Endodermal cell (in vitro differentiated cells): ENCODE measurements around the gene KDM2A. TPM values are rescaled to one million over a fixed set of nuclear protein-coding genes. Genes with fewer than 3 reads are reported as not detected.
"Not testable (repeated sequence)": the region's sequence is repeated elsewhere in the genome, so short reads cannot be mapped to it uniquely, and the experiment has no call there.

Experiments
- DNase-seq: peaks from one replicate; pipeline ENCODE4 v3.0.0-alpha.2; 2017
- H3K27ac ChIP-seq: 2 replicates; pipeline ENCODE4 v1.5.1; 2013; ENCODE audit warnings: mild to moderate bottlenecking, low read depth, low read length, moderate library complexity
- H3K27me3 ChIP-seq: 2 replicates; pipeline ENCODE4 v1.6.1; 2013; ENCODE audit warnings: mild to moderate bottlenecking, low read length, moderate library complexity; ENCODE audit not compliant: insufficient read depth, control insufficient read depth, poor library complexity, severe bottlenecking
- H3K36me3 ChIP-seq: 2 replicates; pipeline ENCODE4 v1.7.0; 2013; ENCODE audit warnings: mild to moderate bottlenecking, low read length, moderate library complexity; ENCODE audit not compliant: control insufficient read depth, insufficient read depth
- H3K4me1 ChIP-seq: one replicate; pipeline ENCODE4 v1.7.0; 2013; ENCODE audit warnings: low read length; ENCODE audit not compliant: control insufficient read depth, insufficient read depth
- H3K4me3 ChIP-seq: 2 replicates; pipeline ENCODE4 v1.5.1; 2013; ENCODE audit warnings: mild to moderate bottlenecking, low read length, moderate library complexity
- H3K9ac ChIP-seq: 2 replicates; pipeline ENCODE4 v1.6.1; 2013; ENCODE audit warnings: mild to moderate bottlenecking, low read length, moderate library complexity; ENCODE audit not compliant: poor library complexity, severe bottlenecking; ENCODE audit errors: extremely low read depth
- H3K9me3 ChIP-seq: 2 replicates; pipeline ENCODE4 v1.6.1; 2013; ENCODE audit warnings: mild to moderate bottlenecking, low read length, moderate library complexity; ENCODE audit not compliant: control insufficient read depth
- H3K27ac Mint-ChIP-seq: 2 replicates; pipeline ENCODE4 v1.8.0; 2020; ENCODE audit warnings: mixed read lengths
- H3K27me3 Mint-ChIP-seq: 2 replicates; pipeline ENCODE4 v1.8.0; 2021; ENCODE audit warnings: mild to moderate bottlenecking, mixed read lengths; ENCODE audit not compliant: insufficient read depth
- H3K36me3 Mint-ChIP-seq: 2 replicates; pipeline ENCODE4 v1.8.0; 2020; ENCODE audit warnings: low read depth, mixed read lengths
- H3K4me1 Mint-ChIP-seq: 2 replicates; pipeline ENCODE4 v1.8.0; 2020; ENCODE audit warnings: mixed read lengths
- H3K4me3 Mint-ChIP-seq: 2 replicates; pipeline ENCODE4 v1.8.0; 2020; ENCODE audit warnings: mild to moderate bottlenecking, moderate library complexity, mixed read lengths
- H3K9me3 Mint-ChIP-seq: 2 replicates; pipeline ENCODE4 v1.8.0; 2020; ENCODE audit warnings: mild to moderate bottlenecking, mixed read lengths
- WGBS, 2 experiments: methylation state at CpG; one replicate each; pipeline versions ENCODE4 v1.1.5 to v1.1.7; 2013; ENCODE audit warnings: missing lambda C conversion rate in 2 of 2, mixed read lengths in 1 of 2; ENCODE audit not compliant: insufficient coverage in 1 of 2, insufficient read length in 1 of 2; 5-methylcytosine and 5-hydroxymethylcytosine counted together
- total RNA-seq, 2 donors: library from RNA; stranded (reverse); fragmentation: NEBNext Ultra II Directional in 1 of 2; extraction: Animal tissue kit (Norgen Biotek cat#: 25700) in 1 of 2; gene quantifications; 2 replicates in 1 of 2; 3 replicates in 1 of 2; pipeline ENCODE4 v1.2.1, GENCODE V29; 2021
- TF ChIP-seq, protein P1 (sequence below): fragments of 200-600 bp; sonication (generic); conservative IDR thresholded peaks from 2 replicates; pipeline ENCODE4 v1.5.0; 2021; ENCODE audit warnings: antibody characterized with exemption, mild to moderate bottlenecking

KDM2A gene
- total RNA-seq, 2 donors from 2014 or later: 59.4 to 75.4 TPM

DNA sequence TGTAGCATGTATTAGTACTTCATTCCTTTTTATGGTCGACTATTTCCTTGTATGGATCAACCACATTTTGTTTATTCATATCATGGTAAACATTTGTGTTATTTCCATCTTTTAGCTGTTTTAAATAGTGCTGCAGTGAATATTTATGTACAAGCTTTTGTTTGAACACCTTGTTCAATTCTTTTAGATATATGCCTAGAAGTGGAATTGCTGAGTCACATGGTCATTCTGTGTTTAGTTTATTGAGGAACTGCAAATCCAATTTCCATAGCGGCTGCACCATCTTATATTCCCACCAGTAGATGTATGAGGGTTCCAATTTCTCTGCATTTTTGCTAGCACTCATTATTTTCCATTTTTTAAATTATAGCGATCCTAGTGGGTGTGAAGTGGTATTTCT, 85.8 kb downstream of the KDM2A start:
- no peaks in the 10 kb centered on the region for H3K9me3 ChIP-seq

DNA sequence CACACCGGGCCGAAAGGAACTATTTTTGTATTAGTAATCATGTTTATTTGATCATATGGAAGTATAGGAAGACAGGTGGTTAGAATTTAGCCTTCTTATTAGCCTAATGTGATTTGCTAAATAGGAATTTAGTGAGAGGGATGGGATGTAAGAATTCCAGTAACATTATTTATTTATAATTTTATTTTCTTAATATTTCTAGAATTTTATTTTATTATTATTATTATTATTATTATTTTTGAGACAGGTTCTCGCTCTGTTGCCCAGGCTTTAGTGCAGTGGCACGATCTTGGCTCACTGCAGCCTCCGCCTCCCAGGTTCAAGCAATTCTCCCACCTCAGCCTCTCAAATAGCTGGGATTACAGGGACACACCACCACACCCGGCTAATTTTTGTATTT, 90.2 kb downstream of the KDM2A start:
- H3K36me3 Mint-ChIP-seq: peaks cover 48% of the 10 kb centered on the region
- H3K4me1 ChIP-seq, H3K4me1 Mint-ChIP-seq, H3K4me3 ChIP-seq, H3K27me3 ChIP-seq, H3K9ac ChIP-seq, H3K27ac Mint-ChIP-seq, H3K27me3 Mint-ChIP-seq, H3K9me3 ChIP-seq, H3K27ac ChIP-seq, H3K9me3 Mint-ChIP-seq, H3K4me3 Mint-ChIP-seq, DNase-seq: not testable (repeated sequence)
- H3K36me3 ChIP-seq: peaks cover 64% of the 10 kb centered on the region
- WGBS, 2 experiments: 86 to 98% methylated on average over 5 to 6 of the region's 6 CpGs

More for the DNA sequence above, 85.8 kb downstream of the KDM2A start:
- Mint-ChIP-seq H3K27me3 (no peaks in the 10 kb centered on the region), H3K4me1 (no peaks in the 10 kb centered on the region), H3K9me3 (no peaks in the 10 kb centered on the region), H3K4me3 (no peak overlapping the region), H3K27ac (no peak overlapping the region), H3K36me3 (peaks cover 52% of the 10 kb centered on the region)
- no peak for DNase-seq
- no peaks in the 10 kb centered on the region for H3K27me3 ChIP-seq
- H3K4me1 ChIP-seq: no peaks in the 10 kb centered on the region
- no peak overlapping the region for H3K4me3 ChIP-seq
- TF ChIP-seq, protein P1, sequence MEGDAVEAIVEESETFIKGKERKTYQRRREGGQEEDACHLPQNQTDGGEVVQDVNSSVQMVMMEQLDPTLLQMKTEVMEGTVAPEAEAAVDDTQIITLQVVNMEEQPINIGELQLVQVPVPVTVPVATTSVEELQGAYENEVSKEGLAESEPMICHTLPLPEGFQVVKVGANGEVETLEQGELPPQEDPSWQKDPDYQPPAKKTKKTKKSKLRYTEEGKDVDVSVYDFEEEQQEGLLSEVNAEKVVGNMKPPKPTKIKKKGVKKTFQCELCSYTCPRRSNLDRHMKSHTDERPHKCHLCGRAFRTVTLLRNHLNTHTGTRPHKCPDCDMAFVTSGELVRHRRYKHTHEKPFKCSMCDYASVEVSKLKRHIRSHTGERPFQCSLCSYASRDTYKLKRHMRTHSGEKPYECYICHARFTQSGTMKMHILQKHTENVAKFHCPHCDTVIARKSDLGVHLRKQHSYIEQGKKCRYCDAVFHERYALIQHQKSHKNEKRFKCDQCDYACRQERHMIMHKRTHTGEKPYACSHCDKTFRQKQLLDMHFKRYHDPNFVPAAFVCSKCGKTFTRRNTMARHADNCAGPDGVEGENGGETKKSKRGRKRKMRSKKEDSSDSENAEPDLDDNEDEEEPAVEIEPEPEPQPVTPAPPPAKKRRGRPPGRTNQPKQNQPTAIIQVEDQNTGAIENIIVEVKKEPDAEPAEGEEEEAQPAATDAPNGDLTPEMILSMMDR: no peak
- 94% methylated on average over 2 of the region's 3 CpGs; no CpG with 5 or more reads in 1 of the 2 experiments for WGBS, 2 experiments
- H3K36me3 ChIP-seq: peaks cover 53% of the 10 kb centered on the region
- no peak overlapping the region for H3K9ac ChIP-seq
- no peak overlapping the region for H3K27ac ChIP-seq

DNA sequence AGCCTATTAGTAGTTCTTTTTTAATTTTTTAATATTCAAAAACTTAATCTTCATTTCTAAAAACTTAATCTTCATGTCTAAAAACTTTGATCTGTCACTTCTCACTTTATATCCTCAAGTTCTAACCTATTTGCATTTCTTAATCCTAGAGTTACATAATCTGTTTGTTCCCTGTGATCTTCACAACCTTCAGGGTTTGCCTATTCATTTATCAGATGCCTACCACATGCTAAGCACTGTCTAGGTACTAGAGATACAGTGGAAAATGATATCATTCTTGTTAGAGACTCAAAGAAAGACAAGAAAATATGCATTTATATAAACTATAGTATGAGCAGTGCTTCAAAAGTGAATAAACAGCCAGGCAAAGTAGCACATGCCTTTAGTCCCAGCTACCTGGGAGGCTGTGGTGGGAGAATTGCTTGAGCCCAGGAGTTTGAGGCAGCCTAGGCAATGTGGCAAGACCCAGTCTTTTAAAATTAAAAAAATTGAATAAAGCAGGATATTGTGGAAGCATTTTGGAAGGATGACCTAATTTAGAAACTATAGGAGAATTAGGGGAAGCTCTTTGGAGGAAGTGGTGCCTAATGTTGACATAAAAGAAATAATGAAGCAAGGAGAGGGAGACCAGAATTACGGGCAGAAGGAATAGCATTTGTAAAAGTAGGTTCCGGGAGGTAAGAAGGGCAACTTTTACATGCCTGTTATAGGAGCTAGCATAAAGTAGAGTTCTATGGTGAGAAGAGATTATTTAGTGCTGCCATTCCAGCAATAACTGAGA, 92.8 kb downstream of the KDM2A start:
- no peaks in the 10 kb centered on the region for H3K9me3 Mint-ChIP-seq
- H3K27me3 Mint-ChIP-seq: no peaks in the 10 kb centered on the region
- TF ChIP-seq, protein P1: no peak
- 93 to 94% methylated on average over 2 of the region's 2 CpGs for WGBS, 2 experiments
- H3K36me3 Mint-ChIP-seq: peaks cover 61% of the 10 kb centered on the region
- peaks cover 2% of the 10 kb centered on the region for H3K4me1 Mint-ChIP-seq
- H3K27ac ChIP-seq: no peak overlapping the region
- H3K9me3 ChIP-seq: no peaks in the 10 kb centered on the region
- no peak overlapping the region for H3K27ac Mint-ChIP-seq
- no peak for DNase-seq
- no peak overlapping the region for H3K9ac ChIP-seq
- no peak overlapping the region for H3K4me3 ChIP-seq
- no peak overlapping the region for H3K4me3 Mint-ChIP-seq
- H3K4me1 ChIP-seq: no peaks in the 10 kb centered on the region
- H3K36me3 ChIP-seq: peaks cover 68% of the 10 kb centered on the region
- no peaks in the 10 kb centered on the region for H3K27me3 ChIP-seq
